GM12892 (cell line): ENCODE data around the gene TCEAL5.

Experiments
- POLR2A ChIP-seq: IDR thresholded peaks from 2 replicates; pipeline ENCODE4 v1.6.1; 2011; ENCODE audit warnings: low read depth, low read length, control low read depth
- POLR2AphosphoS5 ChIP-seq: IDR thresholded peaks from 2 replicates; pipeline ENCODE4 v1.6.1; 2011; ENCODE audit warnings: low read depth, low read length, control low read depth

GRCh38 chrX:103236296-103236695, 40.3 kb downstream of the TCEAL5 start:
- TF ChIP-seq POLR2A, result no peak
- no peak for TF ChIP-seq POLR2AphosphoS5
